ENCODE data around the gene PARP12.

Gene PARP12

GRCh38 chr7:140074780-140075179 lies 12.0 kb upstream of the PARP12 start:
- ChIA-PET POLR2A (no interaction called here), CTCF (no interaction called here)
- no peaks in the 10 kb centered on the region for H3K36me3 ChIP-seq (ENCODE audit: control insufficient read depth in 2 of 2, insufficient read depth in 1 of 2, low read length in 2 of 2)
- H3K4me3 ChIP-seq (ENCODE audit: low read depth, low read length), result no peak overlapping the region
- H3K4me1 ChIP-seq (ENCODE audit: control insufficient read depth, insufficient read depth, low read length), result no peaks in the 10 kb centered on the region
- TF ChIP-seq ZBTB48 (tag by site-specific recombination; IDR thresholded peaks at IDR 0.05) (no peak), ZNF223 (tag by site-specific recombination; IDR thresholded peaks at IDR 0.05) (no peak), OSR2 (tag by site-specific recombination; IDR thresholded peaks at IDR 0.05) (no peak), ZNF266 (tag by site-specific recombination; IDR thresholded peaks at IDR 0.05; ENCODE audit: low read depth) (no peak), ZNF791 (tag by site-specific recombination; IDR thresholded peaks at IDR 0.05) (no peak), HOXD13 (CRISPR knock-in tag; IDR thresholded peaks at IDR 0.05; ENCODE audit: borderline replicate concordance) (no peak), ZNF140 (tag by site-specific recombination; IDR thresholded peaks at IDR 0.05) (no peak), ZNF354C (tag by site-specific recombination; IDR thresholded peaks at IDR 0.05; ENCODE audit: borderline replicate concordance, low read depth) (no peak), ZNF23 (tag by site-specific recombination; IDR thresholded peaks at IDR 0.05; ENCODE audit: borderline replicate concordance) (no peak)
- no peaks in the 10 kb centered on the region for H3K9me3 ChIP-seq (ENCODE audit: control insufficient read depth, insufficient read depth, low read depth, low read length)
- no peak overlapping the region for H3K27ac ChIP-seq (ENCODE audit: extremely low read depth, low read depth, low read length)

DNA sequence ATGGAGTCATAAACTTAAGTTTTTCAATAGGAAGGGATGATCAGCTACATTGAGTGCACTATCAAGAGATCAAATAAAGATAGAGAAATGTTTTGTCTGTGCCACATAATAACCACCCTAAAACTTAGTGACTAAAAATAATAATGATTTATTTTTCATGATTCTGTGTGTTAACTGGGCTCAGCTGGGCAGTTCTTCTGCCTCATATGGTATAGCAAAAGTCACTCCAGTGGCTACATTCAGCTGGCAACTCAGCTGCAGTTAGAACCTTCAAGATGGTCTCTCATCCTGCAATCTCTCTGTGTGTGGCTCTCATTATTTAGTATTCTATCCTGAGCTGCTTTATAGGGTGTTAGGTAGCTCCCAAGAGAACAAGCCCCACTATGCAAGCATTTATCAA lies 7.8 kb upstream of the PARP12 start:
- H3K4me3 ChIP-seq (ENCODE audit: low read depth, low read length), result no peak overlapping the region
- no peaks in the 10 kb centered on the region for H3K36me3 ChIP-seq (ENCODE audit: control insufficient read depth in 2 of 2, insufficient read depth in 1 of 2, low read length in 2 of 2)
- H3K4me1 ChIP-seq (ENCODE audit: control insufficient read depth, insufficient read depth, low read length), result no peaks in the 10 kb centered on the region
- no peaks in the 10 kb centered on the region for H3K9me3 ChIP-seq (ENCODE audit: control insufficient read depth, insufficient read depth, low read depth, low read length)
- no peak overlapping the region for H3K27ac ChIP-seq (ENCODE audit: extremely low read depth, low read depth, low read length)
- POLR2A ChIA-PET, result no interaction called here
- TF ChIP-seq, protein P1, sequence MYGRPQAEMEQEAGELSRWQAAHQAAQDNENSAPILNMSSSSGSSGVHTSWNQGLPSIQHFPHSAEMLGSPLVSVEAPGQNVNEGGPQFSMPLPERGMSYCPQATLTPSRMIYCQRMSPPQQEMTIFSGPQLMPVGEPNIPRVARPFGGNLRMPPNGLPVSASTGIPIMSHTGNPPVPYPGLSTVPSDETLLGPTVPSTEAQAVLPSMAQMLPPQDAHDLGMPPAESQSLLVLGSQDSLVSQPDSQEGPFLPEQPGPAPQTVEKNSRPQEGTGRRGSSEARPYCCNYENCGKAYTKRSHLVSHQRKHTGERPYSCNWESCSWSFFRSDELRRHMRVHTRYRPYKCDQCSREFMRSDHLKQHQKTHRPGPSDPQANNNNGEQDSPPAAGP (tag by site-specific recombination; IDR thresholded peaks at IDR 0.05), result no peak
- no peak for TF ChIP-seq ZNF354C (tag by site-specific recombination; IDR thresholded peaks at IDR 0.05; ENCODE audit: borderline replicate concordance, low read depth)
- TF ChIP-seq ZNF138 (tag by site-specific recombination; IDR thresholded peaks at IDR 0.05; ENCODE audit: borderline replicate concordance), result no peak
- TF ChIP-seq ZNF548 (tag by site-specific recombination; IDR thresholded peaks at IDR 0.05), result no peak
- TF ChIP-seq, protein P2, sequence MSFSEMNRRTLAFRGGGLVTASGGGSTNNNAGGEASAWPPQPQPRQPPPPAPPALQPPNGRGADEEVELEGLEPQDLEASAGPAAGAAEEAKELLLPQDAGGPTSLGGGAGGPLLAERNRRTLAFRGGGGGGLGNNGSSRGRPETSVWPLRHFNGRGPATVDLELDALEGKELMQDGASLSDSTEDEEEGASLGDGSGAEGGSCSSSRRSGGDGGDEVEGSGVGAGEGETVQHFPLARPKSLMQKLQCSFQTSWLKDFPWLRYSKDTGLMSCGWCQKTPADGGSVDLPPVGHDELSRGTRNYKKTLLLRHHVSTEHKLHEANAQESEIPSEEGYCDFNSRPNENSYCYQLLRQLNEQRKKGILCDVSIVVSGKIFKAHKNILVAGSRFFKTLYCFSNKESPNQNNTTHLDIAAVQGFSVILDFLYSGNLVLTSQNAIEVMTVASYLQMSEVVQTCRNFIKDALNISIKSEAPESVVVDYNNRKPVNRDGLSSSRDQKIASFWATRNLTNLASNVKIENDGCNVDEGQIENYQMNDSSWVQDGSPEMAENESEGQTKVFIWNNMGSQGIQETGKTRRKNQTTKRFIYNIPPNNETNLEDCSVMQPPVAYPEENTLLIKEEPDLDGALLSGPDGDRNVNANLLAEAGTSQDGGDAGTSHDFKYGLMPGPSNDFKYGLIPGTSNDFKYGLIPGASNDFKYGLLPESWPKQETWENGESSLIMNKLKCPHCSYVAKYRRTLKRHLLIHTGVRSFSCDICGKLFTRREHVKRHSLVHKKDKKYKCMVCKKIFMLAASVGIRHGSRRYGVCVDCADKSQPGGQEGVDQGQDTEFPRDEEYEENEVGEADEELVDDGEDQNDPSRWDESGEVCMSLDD (tag by site-specific recombination; IDR thresholded peaks at IDR 0.05), result no peak
- TF ChIP-seq, protein P3, sequence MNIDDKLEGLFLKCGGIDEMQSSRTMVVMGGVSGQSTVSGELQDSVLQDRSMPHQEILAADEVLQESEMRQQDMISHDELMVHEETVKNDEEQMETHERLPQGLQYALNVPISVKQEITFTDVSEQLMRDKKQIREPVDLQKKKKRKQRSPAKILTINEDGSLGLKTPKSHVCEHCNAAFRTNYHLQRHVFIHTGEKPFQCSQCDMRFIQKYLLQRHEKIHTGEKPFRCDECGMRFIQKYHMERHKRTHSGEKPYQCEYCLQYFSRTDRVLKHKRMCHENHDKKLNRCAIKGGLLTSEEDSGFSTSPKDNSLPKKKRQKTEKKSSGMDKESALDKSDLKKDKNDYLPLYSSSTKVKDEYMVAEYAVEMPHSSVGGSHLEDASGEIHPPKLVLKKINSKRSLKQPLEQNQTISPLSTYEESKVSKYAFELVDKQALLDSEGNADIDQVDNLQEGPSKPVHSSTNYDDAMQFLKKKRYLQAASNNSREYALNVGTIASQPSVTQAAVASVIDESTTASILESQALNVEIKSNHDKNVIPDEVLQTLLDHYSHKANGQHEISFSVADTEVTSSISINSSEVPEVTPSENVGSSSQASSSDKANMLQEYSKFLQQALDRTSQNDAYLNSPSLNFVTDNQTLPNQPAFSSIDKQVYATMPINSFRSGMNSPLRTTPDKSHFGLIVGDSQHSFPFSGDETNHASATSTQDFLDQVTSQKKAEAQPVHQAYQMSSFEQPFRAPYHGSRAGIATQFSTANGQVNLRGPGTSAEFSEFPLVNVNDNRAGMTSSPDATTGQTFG (tag by site-specific recombination; IDR thresholded peaks at IDR 0.05; ENCODE audit: borderline replicate concordance), result no peak
- no peak for TF ChIP-seq ZNF174 (tag by site-specific recombination; IDR thresholded peaks at IDR 0.05)
- TF ChIP-seq, protein P4, sequence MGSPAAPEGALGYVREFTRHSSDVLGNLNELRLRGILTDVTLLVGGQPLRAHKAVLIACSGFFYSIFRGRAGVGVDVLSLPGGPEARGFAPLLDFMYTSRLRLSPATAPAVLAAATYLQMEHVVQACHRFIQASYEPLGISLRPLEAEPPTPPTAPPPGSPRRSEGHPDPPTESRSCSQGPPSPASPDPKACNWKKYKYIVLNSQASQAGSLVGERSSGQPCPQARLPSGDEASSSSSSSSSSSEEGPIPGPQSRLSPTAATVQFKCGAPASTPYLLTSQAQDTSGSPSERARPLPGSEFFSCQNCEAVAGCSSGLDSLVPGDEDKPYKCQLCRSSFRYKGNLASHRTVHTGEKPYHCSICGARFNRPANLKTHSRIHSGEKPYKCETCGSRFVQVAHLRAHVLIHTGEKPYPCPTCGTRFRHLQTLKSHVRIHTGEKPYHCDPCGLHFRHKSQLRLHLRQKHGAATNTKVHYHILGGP (tag by site-specific recombination; IDR thresholded peaks at IDR 0.05), result no peak
- TF ChIP-seq ZNF830 (tag by site-specific recombination; IDR thresholded peaks at IDR 0.05; ENCODE audit: low read depth), result no peak
- no peak for TF ChIP-seq ZNF394 (tag by site-specific recombination; IDR thresholded peaks at IDR 0.05; ENCODE audit: borderline replicate concordance)
- TF ChIP-seq ZNF433 (tag by site-specific recombination; IDR thresholded peaks at IDR 0.05; ENCODE audit: low read depth), result no peak
- no peak for TF ChIP-seq ZNF776 (tag by site-specific recombination; IDR thresholded peaks at IDR 0.05; ENCODE audit: borderline replicate concordance)
- CTCF ChIA-PET, result no interaction called here

Data from HEK293 (cell line).